Activated naive CD4-positive, alpha-beta T cell treated with anti-CD3 and anti-CD28 coated beads, Interleukin-2, amount 50 U/mL, for 16 hours (primary cell): ENCODE results near the gene PARD6B.

Experiments used
- DNase-seq: peaks from one replicate; pipeline ENCODE4 v3.0.0-alpha.2; 2020

The PARD6B gene

GRCh38 chr20:50724112-50724725 lies 7.2 kb upstream of the PARD6B start:
- no peak for DNase-seq

DNA sequence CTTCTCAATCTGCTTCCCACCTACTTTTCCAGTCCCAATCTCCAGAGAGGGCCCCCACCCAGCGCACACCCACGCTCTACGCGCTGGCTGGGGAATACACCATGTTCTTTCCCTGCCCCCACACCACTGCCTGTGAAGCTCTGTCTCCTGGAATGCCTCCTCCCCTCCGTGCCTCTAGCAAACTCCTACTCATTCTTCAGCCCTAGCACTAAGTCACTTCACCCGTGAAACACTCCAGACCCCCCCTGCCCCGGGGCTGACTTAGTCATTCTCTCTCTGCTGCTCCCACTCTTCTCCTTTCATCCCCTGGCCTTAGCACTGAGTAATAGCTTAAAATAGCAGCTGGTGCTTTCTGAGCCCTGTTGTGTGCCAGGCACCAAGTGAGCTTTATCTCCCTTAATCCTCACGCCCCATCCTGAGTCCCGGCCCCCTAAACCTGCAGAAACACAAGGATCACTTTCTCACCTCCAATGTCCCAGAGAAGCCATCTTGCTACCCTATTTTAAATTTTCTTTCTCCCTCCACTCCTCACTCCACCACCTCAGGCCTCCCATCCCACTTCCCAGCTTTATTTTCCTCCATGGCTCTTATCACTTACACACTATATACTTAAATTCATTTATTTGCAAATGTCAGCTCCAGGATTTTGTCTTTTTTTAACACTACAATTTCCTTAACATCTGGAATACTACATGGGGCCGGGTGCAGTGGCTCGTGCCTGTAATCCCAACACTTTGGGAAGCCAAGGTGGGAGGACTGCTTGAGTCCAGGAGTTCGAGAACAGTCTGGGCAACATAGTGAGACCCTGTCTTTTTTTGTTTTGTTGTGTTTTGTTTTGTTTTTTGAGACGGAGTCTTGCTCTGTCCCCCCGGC lies 6.3 kb upstream of the PARD6B start:
- peak; percentile 90 for DNase-seq

- DNase-seq: no peak
Measured at GRCh38 chr20:50725724-50726005, 5.7 kb upstream of the PARD6B start.

- DNase-seq: no peak
Measured at GRCh38 chr20:50726955-50727791, 4.2 kb upstream of the PARD6B start.

GRCh38 chr20:50727792-50728485 lies 3.4 kb upstream of the PARD6B start:
- no peak for DNase-seq

GRCh38 chr20:50728486-50728980 lies 2.8 kb upstream of the PARD6B start:
- DNase-seq: no peak

DNA sequence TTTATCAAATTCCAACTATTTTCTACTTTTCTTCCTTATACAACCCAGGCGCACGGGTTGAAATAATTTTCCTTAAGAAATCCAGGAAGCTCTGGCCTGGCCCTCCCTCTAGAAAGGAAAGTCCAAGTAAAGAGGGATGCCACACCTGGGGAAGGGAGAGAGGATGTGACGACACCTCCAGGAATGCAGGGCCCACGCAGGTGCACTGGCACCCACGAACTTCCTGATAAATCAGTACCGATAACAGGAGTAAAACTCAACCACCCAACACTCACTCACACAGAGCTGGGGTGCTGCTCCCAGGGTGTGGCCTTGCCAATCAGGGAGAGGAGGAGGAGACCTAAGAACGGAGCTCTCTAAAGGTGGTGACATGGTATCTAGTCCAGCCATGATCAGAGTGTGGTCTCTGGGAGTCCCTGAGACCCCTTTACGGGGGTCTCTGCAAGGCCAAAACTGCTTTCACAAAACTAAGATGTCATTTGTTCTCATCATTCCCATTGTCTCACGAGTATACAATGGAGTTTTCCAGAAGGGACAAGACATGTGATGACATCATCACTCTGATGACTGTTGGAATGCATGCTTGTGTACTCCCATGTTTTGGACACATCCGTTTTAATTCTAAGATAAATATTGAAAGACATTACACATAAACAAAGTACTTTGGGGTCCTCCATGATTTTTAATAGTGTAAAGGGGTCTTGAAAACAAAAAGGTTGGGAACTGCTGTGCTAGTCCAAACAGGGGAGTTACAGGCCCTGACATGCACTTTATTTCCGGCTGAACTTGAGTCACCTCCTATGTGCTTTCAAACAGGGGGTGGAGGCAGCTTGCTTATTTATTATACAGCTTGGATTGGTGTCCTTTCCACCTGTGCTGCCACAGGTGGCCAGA lies 2.2 kb upstream of the PARD6B start:
- no peak for DNase-seq

- no peak for DNase-seq
Measured at GRCh38 chr20:50729901-50730764, 1.2 kb upstream of the PARD6B start.

DNA sequence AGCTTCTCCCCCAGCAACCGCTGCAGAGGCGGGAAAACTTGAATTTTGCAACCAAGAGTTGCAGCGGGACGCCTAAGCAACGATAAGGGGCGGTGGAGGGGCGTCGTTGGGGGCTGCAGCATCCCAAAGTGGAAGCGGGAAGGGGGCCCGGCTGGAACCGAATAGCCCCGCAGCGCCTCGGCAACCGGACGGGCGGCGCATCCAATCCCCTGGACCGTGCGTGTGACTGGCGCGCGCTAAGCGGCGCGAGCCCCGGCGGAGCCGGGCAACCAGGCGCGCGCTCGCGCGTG lies 670 bp upstream of the PARD6B start:
- DNase-seq: no peak

- DNase-seq: no peak
Measured at GRCh38 chr20:50731930-50732690, 730 bp downstream of the PARD6B start.

DNA sequence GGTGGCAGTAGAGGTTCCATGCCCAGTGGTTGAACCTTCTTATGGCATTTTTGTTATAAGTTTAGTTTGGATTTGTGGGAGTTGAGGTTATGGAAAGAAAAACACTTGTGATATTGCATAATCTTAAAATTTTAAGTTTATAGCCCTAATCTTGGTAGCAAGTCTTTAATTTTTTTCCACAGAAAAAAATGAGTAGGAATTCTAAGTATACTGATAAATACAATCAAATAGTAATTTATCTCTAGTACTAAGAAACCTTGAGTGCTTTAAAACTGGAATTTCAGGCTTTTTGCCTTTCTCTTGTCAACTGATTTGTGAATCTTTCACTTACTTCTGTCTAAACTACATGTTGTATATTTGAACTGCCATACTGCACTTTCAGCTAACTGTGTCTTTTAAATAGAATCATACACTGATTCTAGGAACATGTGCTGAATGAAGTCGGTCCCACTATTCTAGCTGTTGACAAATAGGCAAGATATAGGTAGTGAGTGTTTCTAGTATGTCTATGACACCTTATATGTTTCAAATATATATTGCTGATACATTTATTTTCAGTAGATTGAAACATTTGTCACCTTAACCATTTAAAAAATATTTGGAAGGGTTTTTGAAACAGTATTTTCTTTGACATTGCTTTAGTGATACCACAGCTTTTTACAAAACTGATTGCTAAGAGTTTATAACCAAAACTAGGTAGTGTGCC lies 2.4 kb downstream of the PARD6B start:
- DNase-seq: no peak

DNA sequence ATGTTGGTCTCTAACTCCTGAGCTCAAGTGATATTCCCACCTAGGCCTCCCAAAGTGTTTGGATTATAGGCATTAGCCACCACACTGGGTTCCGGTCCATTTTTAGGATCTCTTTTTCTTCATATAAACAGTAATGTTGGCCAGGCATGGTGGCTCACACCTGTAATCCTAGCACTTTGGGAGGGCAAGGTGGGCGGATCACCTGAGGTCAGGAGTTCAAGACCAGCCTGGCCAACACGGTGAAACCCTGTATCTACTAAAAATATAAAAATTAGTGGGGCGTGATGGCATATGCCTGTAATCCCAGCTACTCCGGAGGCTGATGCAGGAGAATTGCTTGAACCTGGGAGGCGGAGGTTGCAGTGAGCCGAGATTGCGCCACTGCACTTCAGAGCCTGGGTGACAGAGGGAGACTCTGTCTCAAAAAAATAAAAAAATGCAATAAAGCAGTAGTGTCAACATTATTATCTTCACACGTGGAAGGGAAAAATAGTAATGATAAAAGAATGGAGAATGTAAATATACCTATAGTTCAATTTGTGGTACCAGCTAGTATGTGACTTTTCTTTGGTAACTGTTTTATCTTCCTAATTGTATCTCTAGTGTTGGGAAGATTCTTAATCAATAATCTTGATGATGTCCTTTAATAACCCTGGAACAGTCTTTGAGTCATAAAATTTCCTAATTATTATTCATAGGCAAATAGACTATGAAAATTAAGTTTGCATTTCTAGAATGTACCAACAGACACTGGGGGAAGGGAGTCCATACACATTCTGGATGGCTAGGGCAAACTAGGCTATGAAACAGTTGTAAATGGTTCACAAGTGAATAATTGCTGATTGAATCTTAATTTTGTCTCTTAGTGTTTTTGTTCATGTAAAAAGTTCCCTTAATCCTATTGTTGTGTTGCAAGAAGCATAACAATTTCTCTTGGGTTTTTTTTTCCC lies 3.6 kb downstream of the PARD6B start:
- DNase-seq: no peak

GRCh38 chr20:50735813-50736212 lies 4.4 kb downstream of the PARD6B start:
- DNase-seq: no peak

DNA sequence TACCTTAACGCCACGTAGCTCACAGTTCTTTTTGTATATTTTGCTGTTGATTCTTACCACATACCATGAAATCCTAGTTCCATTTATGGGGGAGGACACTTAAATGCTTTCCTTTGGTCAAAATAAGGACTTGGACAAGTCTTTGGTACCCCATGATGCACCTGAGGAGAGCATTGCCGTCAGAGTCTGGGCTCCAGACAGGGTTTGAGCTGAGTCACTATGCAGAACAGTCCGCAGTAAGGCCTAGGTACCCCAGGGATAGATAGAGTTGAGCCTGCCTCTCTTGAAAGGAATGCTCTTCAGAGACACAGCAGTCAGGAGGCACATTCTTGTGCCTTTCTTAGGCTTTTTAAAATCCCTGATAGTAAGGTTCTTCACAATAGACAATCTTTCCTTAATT lies 6.0 kb downstream of the PARD6B start:
- no peak for DNase-seq

DNA sequence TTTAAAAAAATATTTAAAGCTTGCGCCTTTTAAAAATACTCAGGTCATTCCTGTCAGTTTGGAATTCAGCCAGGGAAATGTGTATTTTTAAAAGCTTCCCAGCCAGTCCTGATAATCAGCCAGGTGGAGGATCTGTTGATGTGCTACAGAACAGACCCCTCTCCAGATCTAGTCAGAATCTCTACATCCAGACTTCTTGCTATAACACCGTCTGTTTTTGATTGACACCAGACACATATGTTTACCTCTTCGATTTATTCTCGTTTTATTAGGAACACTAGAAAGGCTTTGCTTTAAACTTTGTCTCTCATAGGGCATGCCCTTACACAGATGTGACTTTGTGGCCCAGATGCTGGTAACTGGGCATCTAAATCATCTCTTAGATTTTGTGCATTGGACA lies 11.7 kb downstream of the PARD6B start:
- no peak for DNase-seq

DNA sequence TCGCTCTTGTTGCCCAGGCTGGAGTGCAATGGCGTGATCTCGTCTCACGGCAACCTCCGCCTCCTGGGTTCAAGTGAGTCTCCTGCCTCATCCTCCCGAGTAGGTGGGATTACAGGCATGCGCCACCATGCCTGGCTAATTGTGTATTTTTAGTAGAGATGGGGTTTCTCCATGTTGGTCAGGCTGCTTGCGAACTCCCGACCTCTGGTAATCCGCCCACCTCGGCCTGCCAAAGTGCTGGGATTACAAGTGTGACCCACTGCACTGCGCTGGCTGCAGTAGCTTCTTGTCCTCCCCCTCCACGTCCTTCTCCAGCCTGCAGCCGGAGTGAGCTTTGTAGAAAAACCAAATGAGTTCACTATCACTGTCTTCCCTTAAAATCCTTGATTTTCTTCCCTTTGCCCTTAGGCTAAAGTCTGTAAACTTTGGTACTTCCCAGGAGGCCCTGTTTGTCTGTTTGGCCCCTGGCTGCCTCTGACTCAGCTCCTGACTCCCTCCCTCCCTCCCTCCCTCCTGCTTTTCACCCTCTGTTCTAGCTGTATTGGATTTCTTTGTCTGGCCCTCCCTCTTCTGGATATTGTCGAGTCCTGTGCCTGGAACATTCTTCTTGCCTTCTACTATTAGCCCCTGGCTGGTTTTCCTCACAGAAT lies 12.9 kb downstream of the PARD6B start:
- DNase-seq: no peak

DNA sequence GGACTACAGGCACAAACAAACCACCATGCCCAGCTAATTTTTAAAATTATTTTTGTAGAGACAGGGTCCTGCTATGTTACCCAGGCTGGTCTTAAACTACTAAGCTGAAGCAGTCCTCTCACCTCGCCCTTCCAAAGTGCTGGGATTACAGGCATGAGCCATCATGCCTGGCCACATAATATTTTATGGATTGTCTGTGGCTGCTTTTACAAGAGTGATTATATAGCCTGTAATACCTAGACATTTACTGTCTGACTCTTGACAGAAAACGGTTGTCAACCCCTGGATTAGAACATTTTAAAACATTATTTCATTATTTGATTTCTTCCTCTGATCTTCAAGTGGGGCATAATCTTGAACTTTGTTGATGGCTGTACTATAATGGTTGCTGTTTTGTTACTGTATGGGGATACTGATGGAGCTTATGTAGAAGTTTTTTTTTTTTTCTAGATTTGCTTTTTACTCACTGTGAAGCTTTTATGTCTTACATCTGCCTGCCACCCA lies 14.3 kb downstream of the PARD6B start:
- DNase-seq: no peak
